Right lobe of liver (tissue), 6 donors: Measurements from ENCODE around the gene DGKE. TPM values are rescaled to one million over a fixed set of nuclear protein-coding genes. Genes with fewer than 3 reads are reported as not detected.

Experiments used
- ATAC-seq, 4 donors: fragments of 200-7000 bp; cut with Tn5 transposase; one replicate each; pipeline ENCODE4 v1.9.1; 2020; ENCODE audit warnings: mild to moderate bottlenecking in 4 of 4, moderate library complexity in 4 of 4
- DNase-seq, 3 donors: peaks; one replicate each; pipeline ENCODE4 v3.0.0-alpha.2; 2020
- H3K27ac ChIP-seq, 3 donors: fragments of 200-600 bp; one replicate each; pipeline ENCODE4 v1.8.0; 2022
- H3K27me3 ChIP-seq, 2 donors: fragments of 200-600 bp; one replicate each; pipeline ENCODE4 v1.8.0; 2022
- H3K36me3 ChIP-seq, 4 donors: fragments of 200-600 bp; sonication (generic) in 1 of 4; one replicate each; pipeline versions ENCODE4 v1.5.1 to v1.8.0; 2017 to 2022; ENCODE audit warnings: control low read depth in 1 of 4
- H3K4me1 ChIP-seq, 4 donors: fragments of 200-600 bp; sonication (generic) in 1 of 4; one replicate each; pipeline versions ENCODE4 v1.5.1 to v1.8.0; 2017 to 2022; ENCODE audit warnings: control low read depth in 1 of 4
- H3K4me3 ChIP-seq, 3 donors: fragments of 200-600 bp; one replicate each; pipeline ENCODE4 v1.8.0; 2022
- H3K9me3 ChIP-seq, 4 donors: fragments of 200-600 bp; sonication (generic) in 1 of 4; one replicate each; pipeline versions ENCODE4 v1.5.1 to v1.8.0; 2017 to 2022; ENCODE audit warnings: control low read depth in 1 of 4
- CTCF ChIP-seq, 4 donors: fragments of 200-600 bp in 3 of 4; fragments of 450-650 bp in 1 of 4; IDR thresholded peaks; one replicate each; pipeline versions ENCODE4 v1.5.1 to v1.8.0; 2016 to 2022; ENCODE audit warnings: antibody characterized with exemption in 4 of 4, mild to moderate bottlenecking in 2 of 4
- POLR2A ChIP-seq: fragments of 450-650 bp; IDR thresholded peaks from one replicate; pipeline ENCODE4 v1.6.1; 2017; ENCODE audit warnings: antibody characterized with exemption, mild to moderate bottlenecking
- WGBS: methylation state at CpG from one replicate; pipeline ENCODE4 v1.1.6; 2018; ENCODE audit warnings: low coverage, low lambda C conversion rate; ENCODE audit not compliant: insufficient coverage; ENCODE audit errors: missing lambda C conversion rate; 5-methylcytosine and 5-hydroxymethylcytosine counted together
- intact Hi-C, 2 donors: fragments of 100-400 bp; cut with DNase I; formaldehyde crosslinking; loops; one replicate each; pipeline versions ENCODE4 v1.11.2 to v1.14.1; 2022
- total RNA-seq, 6 experiments: library from RNA; depleted of rRNA in 2 of 6; stranded (reverse); fragments of >200 nt in 2 of 6; fragmentation: NEBNext Ultra II Directional in 3 of 6; extraction: Animal tissue kit (Norgen Biotek cat#: 25700) in 3 of 6; gene quantifications; one replicate each; pipeline versions ENCODE4 v1.1.0 to v1.2.4, GENCODE V29; 2016 to 2023
- donor health status: DM: no; HTN: yes; CAD: no.
- donor health status: DM: no; HTN: no; CAD: no.
- donor health status: DM: no; HTN: no; CAD: no.
- donor health status: DM: no; HTN: yes; CAD: no.
- donor health status: DM: no; HTN: yes; CAD: no.

DGKE gene
- total RNA-seq, 6 experiments from 2014 or later, result 2.2 to 10.4 (median 3.4) TPM

DNA sequence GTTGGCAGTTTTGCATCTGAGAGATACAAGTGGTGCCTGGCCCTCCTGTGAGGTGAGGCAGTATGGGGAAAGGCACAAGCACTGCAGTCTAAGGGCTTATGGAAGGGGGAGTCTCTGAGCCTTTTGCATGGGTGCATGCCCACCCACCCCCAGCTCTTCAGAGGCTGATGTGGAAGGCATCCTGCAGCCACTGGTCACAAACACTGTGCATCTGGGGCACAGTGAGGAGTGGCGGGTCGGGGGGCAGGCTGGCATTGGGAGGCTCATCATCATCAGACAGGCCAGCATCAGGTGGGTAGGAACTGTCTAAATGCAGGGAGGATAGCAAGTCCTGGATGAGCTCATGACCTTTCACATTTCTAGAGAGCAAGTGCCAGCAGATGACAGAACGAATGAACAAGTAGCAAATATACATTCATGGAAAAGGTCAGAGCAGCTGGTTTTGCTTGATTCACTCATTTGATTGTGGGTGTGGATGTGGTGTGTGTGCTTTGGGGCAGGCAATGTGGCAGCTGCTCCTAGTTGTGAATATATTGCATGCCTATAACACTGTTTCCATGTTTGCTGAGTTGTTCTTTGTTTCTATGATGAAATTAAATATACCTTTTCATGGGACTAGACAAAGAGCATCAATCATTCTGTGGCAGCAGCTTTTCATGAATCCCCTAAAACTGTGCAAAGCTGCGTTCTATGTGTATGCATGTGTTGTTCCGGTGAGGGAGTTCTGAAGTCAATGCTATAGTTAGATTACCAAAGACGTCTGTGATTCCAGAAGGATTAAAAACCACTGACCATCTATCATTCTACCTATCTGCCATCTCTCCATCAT is 50.7 kb downstream of the DGKE start:
- no peak for TF ChIP-seq POLR2A
- no peak for TF ChIP-seq CTCF (IDR thresholded peaks at IDR 0.05)
- no peak overlapping the region for H3K27ac ChIP-seq
- H3K4me3 ChIP-seq, result no peak overlapping the region
- WGBS, result 78% methylated on average over 5 of the region's 6 CpGs
- intact Hi-C loops, result no loop called here
- no peaks in the 10 kb centered on the region for H3K27me3 ChIP-seq
- ATAC-seq, result peak in 2 of 4 donors; percentile 9 to 12
- no peak for DNase-seq
- H3K4me1 ChIP-seq, result peaks cover 0 to 11% (median 0%) of the 10 kb centered on the region in 4 donors
- H3K9me3 ChIP-seq, result peaks cover 0 to 5% (median 0%) of the 10 kb centered on the region in 4 donors
- peaks cover 0 to 13% (median 0%) of the 10 kb centered on the region in 4 donors for H3K36me3 ChIP-seq

DNA sequence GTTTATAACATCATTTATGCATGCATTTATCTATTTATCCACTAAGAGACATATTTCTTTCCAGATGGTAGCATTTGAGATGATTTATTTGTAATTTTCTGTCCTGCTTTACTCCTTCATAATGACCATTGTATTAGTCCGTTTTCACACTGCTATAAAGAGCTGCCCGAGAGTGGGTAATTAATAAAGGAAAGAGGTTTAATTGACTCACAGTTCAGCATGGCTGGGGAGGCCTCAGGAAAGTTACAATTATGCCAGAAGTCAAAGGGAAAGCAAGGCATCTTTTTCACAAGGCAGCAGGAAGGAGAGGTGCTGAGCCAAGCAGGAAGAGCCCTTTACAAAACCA is 51.3 kb downstream of the DGKE start:
- no peak overlapping the region for H3K27ac ChIP-seq
- H3K36me3 ChIP-seq, result peaks cover 0 to 19% (median 0%) of the 10 kb centered on the region in 4 donors
- ATAC-seq, result no peak
- 66% methylated on average over 2 of the region's 2 CpGs for WGBS
- TF ChIP-seq CTCF (IDR thresholded peaks at IDR 0.05) (no peak), POLR2A (no peak)
- H3K4me3 ChIP-seq, result no peak overlapping the region
- no peak for DNase-seq
- intact Hi-C loops, result no loop called here
- no peaks in the 10 kb centered on the region for H3K27me3 ChIP-seq
- peaks cover 0 to 5% (median 0%) of the 10 kb centered on the region in 4 donors for H3K9me3 ChIP-seq
- H3K4me1 ChIP-seq, result peaks cover 0 to 11% (median 0%) of the 10 kb centered on the region in 4 donors

DNA sequence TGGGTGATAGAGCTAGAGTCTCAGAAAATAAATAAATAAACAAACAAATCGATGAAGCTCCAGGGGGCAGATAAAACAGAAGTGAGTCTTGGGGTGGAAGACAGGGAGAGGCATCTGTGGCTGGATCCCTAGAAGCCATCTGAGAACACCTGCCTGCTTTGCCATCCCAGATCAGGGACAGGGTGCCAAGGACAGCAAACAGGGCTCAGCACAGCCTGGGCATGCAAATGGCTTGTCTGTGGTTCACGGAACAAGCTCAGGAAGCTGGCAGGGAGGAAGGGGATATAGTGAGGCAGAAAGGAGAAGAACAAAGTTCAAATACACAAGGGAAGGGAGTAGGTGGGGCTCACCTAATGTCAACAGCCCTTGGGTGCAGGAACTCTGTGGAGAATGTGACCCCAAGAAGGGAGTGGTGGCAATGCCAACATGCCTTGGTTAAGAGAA is 52.4 kb downstream of the DGKE start:
- peak; percentile 37 to 77 (median 49) for ATAC-seq
- no peak for DNase-seq
- Histone ChIP-seq H3K27me3 (no peaks in the 10 kb centered on the region), H3K9me3 (peaks cover 0 to 5% (median 0%) of the 10 kb centered on the region in 4 donors), H3K4me1 (peaks cover 0 to 10% (median 0%) of the 10 kb centered on the region in 4 donors), H3K4me3 (no peak overlapping the region), H3K27ac (no peak overlapping the region), H3K36me3 (peaks cover 0 to 29% (median 5%) of the 10 kb centered on the region in 4 donors)
- intact Hi-C loops, result no loop called here
- TF ChIP-seq POLR2A, result no peak
- TF ChIP-seq CTCF (IDR thresholded peaks at IDR 0.05), result no peak
- WGBS, result 31% methylated on average over 2 of the region's 2 CpGs

- Histone ChIP-seq H3K36me3 (peaks cover 0 to 37% (median 12%) of the 10 kb centered on the region in 4 donors), H3K4me1 (peaks cover 0 to 4% (median 0%) of the 10 kb centered on the region in 4 donors), H3K4me3 (no peak overlapping the region), H3K9me3 (peaks cover 0 to 5% (median 0%) of the 10 kb centered on the region in 4 donors), H3K27me3 (no peaks in the 10 kb centered on the region), H3K27ac (no peak overlapping the region)
- intact Hi-C loops, result no loop called here
- no peak for ATAC-seq
- WGBS, result 89% methylated on average over 5 of the region's 5 CpGs
- no peak for TF ChIP-seq CTCF (IDR thresholded peaks at IDR 0.05)
- no peak for TF ChIP-seq POLR2A
- DNase-seq, result no peak
Observed at GRCh38 chr17:56887105-56887504, 53.2 kb downstream of the DGKE start.
